ENCODE measurements around the gene SLC38A3.

SLC38A3 gene

DNA sequence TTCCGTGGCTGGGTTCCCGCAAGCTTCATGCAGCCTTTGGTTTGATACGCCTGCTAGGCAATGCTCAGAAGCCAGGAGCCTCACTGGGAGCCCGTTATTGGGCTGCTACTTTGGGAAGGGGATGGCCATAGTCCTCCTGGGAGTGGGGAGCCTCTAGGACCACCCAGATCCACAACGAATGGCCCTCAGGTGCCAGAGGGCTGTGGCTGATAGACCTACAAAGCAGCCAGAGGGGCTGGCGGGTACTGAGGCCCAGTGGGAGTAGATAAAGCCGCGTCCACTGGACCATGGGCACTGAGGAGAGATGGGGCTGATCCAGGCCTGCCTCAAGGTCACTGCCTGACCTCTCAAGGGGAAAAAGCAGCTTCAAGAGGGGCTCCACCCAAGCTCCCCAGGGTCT lies 12.9 kb upstream of the SLC38A3 start:
- DNase-seq (ENCODE audit: low spot score) = no peak

DNA sequence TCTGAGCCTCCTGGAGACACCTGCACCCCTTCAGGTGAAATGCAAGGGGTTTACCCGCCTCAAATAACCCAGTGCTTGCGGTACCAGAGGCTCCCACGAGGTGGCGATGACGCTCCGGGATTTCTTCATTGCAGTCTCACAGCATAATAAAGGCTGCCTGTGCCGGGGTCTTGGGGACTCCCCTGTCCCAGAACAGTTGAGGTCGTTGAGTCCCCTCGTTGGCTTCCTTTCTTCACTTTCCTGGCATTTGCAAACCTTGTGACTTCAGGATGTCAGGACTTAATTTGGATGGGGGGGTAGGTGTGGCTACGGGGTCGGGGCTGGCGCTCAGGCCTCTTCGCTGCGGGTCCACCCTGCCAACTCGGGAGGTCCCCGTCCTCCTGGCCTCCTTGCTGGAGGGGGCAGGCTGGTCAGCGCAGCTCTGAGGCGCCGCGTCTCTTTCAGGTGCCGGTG lies 12.4 kb upstream of the SLC38A3 start:
- DNase-seq (ENCODE audit: low spot score) = peak; percentile 78

DNA sequence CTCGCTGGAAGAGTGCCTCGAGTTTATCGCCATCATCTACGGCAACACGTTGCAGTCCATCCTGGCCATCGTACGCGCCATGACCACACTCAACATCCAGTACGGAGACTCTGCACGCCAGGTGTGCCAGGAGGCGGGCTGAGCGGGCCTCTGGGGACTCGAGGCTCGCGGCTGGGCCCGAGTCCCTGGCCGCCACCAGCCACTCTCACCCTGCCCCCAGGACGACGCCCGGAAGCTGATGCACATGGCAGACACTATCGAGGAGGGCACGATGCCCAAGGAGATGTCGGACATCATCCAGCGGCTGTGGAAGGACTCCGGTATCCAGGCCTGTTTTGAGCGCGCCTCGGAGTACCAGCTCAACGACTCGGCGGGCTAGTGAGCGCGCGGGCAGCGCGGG lies 11.8 kb upstream of the SLC38A3 start:
- no peak for DNase-seq (ENCODE audit: low spot score)

DNA sequence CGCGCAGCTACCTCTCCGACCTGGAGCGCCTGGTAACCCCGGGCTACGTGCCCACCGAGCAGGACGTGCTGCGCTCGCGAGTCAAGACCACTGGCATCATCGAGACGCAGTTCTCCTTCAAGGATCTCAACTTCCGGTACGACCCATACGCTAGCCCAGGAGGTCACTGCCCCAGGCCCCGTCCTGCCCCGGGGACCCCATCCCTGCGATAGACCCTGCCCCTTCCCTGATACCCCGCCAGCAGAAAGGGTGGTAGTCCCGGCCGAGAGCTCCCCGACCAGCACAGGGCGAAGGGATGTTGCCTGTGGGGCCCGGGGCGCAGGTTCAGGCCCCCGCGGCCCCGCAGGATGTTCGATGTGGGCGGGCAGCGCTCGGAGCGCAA lies 11.3 kb upstream of the SLC38A3 start:
- no peak for DNase-seq (ENCODE audit: low spot score)

DNA sequence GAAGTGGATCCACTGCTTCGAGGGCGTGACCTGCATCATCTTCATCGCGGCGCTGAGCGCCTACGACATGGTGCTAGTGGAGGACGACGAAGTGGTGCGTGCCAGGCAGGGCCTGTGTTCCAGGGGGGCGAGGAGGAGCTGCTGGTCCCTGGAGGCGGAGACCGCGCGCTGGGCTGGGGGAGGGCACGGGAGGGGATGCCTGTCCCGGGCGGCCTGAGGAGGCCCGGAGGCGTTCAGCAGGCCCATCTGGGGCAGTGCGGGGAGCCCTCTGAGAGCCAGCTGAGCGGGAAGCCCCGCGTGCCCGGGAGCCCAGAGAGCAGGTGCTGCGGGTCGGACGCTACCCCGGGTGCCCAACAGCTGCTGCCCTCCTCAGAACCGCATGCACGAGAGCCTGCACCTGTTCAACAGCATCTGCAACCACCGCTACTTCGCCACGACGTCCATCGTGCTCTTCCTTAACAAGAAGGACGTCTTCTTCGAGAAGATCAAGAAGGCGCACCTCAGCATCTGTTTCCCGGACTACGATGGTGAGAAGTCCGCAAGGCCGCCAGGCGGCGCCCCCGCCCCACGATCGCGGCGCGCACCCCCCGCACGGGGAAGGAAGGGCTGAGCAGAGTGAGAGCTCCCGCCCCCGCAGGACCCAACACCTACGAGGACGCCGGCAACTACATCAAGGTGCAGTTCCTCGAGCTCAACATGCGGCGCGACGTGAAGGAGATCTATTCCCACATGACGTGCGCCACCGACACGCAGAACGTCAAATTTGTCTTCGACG lies 10.8 kb upstream of the SLC38A3 start:
- DNase-seq (ENCODE audit: low spot score) = peak; percentile 88

DNA sequence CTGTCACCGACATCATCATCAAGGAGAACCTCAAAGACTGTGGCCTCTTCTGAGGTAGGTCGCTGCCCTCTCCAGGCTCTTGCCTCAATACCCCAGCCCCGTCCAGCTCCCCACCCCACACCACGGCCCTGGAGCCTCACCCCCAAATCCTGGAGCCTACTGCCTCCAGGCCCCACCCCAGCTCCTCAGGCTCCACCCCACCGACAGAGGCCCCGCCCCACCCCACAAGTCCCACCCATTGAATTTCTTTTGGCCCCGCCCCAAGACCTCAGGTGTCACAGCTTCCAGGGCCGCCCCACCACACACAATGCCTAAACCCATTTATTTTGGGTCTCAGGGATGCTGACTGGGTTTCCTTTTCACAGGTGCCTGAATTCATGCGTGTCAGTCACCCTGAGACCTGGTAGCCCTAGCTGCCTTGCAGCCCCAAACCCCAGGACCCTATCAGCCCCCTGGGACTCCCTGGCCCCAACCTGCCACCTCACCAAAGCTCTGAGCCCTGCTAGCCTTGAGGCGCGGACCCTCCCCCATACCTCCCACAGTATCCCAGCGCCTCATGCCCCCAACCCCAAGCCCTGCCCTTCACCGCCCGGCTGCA lies 10.1 kb upstream of the SLC38A3 start:
- peak; percentile 87 for DNase-seq (ENCODE audit: low spot score)

DNA sequence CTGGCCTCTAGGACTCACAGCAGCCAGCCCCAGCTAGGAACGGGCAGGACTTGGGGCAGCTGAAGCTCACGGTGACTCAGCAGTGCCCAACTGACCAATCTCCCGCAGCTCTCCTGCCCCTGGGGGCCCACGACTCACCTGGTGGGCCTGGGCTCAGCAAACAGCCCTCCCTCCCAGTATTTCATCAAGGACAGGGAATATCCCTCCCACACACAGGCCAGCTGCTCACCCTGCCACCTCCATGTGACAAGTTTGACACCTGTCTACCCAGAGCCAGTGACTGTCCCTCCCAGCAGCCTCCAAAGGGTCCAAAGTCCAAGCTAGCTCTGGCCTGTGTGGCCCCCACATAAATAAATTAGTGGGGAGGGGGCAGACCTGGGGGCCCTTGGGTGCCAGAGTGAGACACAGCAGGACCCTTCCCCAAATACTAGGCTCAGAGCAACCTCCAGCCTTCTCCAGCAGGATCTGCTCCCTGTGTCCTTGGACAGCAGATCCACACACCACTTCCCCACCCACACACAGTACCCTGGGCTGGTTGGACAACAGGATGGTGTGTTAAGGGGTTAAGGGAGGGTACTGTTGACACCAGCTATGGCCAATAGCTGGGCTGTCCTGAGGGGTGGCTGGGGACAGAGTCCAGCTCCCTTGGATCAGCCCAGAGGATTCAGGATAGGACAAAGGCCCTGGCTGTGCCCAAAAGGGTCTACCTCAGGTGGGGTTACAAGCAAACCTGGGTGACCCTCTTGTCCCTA lies 9.4 kb upstream of the SLC38A3 start:
- DNase-seq (ENCODE audit: low spot score) = no peak

DNA sequence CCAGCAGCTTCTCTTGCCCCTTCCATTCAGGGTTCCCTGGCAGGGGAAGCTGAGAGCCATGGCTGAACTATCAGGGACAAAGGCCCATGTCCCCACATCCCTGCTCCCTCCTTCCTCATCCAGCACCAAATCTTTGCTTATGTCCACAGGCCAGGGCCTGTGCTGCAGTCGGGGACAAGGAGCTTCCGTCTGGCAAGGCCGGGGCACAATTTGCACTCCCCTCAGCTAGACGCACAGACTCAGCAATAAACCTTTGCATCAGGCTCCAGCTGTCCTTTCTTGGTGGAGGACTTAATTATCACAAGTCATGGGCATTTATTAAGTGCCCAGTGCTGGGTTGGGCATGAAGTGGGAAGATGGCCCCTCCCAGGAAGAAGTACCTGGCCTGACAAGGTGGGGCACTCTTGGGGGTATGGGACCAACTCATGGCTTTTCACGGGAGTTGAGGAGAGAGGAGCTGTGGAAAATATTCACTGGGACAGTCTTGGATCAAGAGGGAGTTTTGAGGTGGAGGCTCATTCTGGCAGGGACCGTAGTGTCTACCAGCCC lies 8.7 kb upstream of the SLC38A3 start:
- DNase-seq (ENCODE audit: low spot score) = no peak

DNA sequence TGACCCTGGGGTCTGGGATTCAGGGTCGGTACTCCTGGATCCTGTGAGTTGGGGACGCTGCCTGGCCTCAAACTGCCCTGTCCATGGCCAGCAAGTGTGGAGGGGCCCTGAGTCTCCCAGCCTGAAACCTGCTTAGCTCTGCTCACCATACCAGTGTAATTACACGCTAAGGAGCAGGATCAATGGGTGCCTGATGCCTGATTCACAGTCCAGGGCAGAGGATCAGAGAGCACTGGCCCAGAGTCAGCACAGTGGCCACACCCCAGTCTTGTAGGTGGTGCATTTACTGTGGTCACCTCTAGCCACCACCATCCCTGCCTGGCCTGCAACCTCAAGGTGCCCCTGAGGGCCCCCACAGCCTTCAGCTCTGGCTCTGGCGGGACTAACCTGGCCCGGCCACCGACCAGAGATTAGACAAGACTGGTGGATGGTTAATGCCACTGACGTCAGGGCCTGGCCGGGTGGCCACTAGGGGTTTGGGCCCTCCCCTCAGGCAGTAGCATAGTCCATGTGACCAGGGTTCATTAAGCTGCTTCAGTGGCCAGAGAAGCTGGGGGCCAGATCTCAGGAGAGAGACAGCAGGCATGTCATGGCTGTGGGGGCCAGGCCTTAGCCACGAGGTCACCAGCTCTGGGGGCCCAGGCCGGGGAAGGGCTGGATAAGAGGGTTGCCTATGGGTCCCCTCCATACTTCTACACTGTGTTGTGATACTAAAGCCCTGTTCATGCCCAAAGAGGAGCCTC lies 3.3 kb upstream of the SLC38A3 start:
- DNase-seq (ENCODE audit: low spot score) = no peak

DNA sequence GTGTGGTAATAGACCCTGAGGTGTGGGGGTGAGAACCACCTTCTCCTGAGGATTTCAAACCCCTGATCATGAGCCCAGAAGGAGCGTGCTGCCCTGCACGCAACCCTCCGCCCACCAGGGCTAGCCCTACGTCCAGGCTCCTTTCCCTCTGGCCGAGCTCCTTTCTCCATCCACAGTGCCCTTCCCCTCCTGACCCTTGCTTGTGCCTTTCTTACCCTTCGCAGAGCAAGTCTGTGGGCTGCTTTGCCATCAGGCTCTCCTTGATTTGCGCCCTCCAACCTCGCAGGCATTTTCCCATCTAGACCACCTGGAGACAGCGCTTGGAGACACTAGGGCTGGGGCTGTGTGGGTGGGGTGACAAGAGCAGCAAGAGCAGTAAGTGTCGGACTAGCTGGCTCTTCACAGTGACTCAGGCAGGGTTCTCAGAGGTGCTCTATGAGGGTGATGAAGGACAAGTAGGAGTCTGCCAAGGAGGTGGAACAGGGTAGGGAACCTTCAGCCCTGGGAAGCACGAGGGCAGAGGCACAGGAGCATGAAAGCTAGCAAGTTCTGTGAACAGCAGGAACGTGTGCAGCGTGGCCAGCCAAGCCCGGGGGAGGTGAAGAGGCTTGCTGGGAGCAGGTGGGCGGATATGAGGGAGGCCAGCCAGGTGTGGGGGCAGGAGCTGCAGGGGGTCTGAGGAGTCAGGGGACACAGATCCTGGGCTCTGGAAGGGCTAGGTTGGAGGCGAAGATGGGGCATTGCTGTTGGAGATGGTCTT lies 2.5 kb upstream of the SLC38A3 start:
- DNase-seq (ENCODE audit: low spot score) = no peak

DNA sequence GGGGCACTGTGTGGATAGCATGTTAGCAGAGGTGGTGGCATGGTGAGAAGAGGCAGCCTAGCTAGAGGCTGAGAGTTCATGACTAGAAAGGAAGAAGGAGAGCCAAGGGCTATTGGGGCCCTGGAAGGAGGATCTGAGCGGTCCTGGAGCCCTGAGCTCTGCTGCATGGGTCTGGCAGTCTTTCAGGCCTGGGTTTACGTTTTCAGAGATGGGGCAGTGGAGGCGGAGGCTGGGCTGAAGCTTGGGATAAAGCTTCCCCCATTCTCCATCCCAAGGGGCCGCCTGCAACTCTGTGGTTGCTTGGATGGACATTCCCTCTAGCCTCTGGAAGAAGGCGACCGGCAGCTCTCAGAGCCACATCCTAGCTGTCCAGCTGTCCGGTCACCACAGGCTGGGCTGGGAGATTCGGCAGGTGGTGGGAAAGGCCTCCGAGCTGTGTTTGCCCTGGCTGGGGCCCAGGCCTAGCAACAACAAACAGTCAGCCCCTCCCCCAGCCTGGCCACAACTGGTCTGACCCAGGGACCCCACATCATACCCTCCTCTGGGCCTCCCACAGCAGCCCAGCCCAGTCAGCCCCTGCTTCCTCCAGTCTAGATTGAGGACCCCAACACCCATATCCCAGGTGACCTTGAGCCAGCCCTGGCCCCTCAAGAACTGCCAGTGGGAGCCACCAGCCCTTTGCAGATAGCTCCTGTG lies 1.8 kb upstream of the SLC38A3 start:
- DNase-seq (ENCODE audit: low spot score) = no peak

DNA sequence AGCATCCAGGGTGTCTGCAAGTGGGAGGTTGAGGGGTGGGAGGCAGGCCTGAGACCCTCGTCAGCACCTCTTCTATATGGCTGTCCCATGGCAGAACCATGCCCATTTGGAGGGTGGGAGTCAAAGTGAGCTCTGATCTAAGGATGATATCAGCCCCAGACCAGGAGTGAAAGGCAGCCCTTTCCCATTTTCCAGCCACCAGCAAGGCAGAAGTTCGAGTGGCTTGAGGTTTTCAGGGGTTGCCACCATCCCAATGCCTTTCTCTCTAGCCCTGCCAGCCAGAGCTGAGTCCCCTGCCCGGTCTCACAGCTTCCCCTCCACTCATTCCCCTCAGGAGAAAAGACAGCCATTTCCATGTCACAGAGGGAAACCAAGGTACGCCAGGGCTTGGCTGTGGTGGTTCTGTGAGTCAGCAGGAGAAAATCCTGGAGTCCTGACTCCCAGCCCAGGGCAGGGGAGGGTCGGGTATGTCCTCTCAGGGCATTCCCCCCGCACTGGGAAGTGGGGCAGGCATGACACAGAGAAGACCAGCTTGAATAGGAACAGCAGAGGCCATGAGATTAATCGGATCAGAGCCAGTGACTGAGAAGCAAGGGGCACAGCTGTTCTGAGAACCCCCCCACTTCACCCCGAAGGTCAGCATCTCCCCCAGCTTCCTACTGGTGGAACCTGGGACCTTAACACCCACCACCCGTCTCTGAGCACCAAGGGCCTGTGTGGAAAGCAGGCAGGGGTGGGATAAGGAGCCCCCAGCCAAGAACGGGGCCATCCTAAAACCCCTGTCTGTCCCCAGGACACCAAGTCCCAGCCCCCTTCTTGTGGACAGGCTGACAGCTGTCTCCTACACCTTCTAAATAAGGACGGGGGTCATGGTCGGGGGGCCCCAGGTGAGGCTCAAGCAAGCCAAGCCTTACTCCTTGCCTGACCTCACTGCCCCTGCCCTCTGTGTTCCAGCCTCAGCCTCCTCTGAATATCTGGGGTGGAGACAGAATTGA lies 965 bp upstream of the SLC38A3 start:
- no peak for DNase-seq (ENCODE audit: low spot score)

DNA sequence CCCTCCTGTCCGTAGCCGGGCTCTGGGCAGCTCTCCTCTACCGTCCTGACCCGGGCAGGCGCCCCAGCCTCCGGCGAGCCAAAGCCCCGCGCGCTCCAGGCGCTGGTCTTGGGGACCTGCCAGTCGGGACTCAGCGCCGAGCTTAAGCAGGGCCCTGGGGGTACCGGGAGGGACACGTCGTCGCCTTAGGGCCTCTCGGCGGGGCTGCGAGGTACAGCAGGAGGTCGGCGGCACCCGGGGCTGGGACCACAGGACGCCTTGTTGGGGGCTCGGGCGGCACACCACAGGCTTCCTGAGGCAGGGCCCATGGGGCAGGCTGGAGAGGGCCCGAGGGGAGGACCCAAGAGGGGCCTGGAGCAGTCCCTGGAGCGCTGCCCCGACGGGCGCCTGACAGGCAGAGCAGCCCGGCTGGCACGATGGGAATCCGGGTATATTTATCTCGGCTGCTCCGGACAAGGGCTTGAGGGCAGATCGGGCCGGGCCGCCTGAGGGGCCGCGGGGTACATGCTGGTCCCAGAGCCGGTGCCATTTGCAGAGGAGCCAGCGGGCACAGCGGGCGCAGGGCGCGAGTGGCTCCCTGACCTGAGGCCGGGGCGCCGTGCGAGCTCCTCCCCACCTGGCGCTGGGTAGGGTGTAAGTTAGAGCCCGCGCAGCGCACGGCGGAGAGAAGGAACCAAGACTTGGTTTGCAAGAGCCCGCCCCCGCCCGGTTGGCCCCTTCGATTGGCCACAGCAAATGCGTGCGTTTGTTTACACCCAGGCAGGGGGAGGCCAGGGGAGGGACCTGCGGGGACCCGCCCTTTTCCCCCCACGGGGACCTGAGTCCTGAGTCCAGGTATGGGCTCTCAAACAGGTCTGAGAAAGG lies 574 bp downstream of the SLC38A3 start:
- peak; percentile 85 for DNase-seq (ENCODE audit: low spot score)

DNA sequence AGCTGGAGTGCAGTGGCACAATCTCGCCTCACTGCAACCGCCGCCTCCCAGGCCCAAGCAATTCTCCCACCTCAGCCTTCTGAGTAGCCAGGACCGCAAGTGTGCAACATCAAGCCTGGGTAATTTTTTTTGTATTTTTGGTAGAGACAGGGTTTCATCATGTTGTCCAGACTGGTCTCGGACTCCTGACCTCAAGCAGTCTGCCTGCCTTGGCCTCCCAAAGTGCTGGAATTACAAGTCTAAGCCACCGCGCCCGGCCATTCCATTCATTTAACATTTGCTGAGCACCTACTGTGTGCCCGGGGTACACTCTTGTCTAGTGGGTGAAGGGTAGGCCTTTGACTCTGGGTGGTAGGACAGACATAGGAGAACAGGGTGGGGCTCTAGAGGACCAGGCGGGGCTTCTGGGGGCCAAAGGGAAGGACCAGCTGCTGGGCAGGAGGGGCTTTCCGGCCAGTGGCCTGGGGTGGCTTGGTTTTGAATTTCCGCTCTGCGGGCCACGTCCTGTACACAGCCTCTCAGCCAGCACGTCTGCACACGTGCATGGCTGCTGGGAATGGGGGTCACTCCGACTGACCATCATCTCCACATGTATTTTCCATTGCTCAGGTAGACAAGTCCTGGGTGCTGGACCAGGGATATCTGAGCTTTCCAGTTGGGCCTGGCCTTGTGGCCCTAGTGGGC lies 2.4 kb downstream of the SLC38A3 start:
- DNase-seq (ENCODE audit: low spot score) = no peak

DNA sequence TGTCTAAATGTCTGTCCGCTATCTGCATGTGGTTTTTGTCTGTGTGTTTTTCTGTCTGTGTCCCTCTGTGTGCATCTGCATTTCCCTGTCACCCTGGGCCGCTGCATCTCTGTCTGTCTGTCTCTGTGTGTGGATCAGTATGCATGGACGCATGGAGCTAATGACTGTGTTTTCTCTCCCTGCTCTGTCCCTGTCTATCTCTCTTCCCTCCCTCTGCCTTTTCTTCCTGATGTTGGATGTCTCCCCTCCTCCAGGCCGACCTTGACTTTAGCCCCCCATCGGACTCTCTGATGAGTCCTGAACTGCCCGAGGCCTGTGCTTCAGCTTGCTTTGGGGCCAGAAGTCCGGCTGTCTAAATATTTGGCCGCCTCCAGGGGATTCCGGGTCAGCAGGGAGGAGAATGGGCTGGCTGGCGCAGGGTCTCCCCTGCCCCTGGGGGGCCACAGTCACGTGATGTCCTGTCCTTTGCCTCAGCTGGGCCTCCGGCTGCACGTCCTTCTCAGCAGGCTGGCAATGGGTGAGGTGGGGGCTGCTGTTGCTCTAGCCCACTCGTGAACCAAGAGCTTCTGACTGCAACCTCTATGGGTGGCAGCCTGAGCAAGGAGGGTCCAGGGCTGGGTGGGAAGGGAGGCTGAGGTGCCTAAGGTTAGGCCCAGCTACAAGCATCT lies 3.7 kb downstream of the SLC38A3 start:
- DNase-seq (ENCODE audit: low spot score) = no peak

DNA sequence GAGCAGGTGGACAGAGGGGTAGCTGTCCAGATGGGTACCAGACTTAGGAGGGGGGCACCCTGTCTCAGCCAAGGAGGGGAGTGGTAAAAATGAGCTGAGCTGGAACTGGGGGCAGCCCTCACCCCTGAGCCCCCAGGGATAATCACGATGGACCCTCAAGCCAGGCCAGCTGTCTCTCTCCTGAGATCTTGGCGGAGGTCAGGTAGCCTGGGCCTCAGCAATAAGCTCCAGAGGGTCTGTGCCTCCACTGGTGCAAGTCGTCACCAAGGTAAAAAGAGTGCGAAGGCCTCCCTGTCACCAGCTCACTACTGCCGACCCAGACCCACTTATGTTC lies 5.1 kb downstream of the SLC38A3 start:
- no peak for DNase-seq (ENCODE audit: low spot score)

Data from iPS-NIHi11 (cell line).